Ovary (tissue), 3 donors: Measurements from ENCODE around the gene ZNF664.

ENCODE experiments used
- EP300 ChIP-seq: sonication (generic); formaldehyde crosslinking; IDR thresholded peaks from one replicate; pipeline ENCODE4 v1.6.1; 2017; ENCODE audit warnings: antibody characterized with exemption
- POLR2A ChIP-seq: fragments of 450-650 bp; IDR thresholded peaks from one replicate; pipeline ENCODE4 v1.6.1; 2017; ENCODE audit warnings: antibody characterized with exemption, mild to moderate bottlenecking, moderate library complexity
- TF ChIP-seq, protein P1 (sequence below), 3 donors: fragments of 450-650 bp in 2 of 3; fragments of 200-600 bp in 1 of 3; IDR thresholded peaks; one replicate each; pipeline versions ENCODE4 v1.5.1 to v1.8.0; 2016 to 2022; ENCODE audit warnings: antibody characterized with exemption in 3 of 3, mild to moderate bottlenecking in 1 of 3
- donor health status: DM: no; HTN: no; CAD: no.

DNA sequence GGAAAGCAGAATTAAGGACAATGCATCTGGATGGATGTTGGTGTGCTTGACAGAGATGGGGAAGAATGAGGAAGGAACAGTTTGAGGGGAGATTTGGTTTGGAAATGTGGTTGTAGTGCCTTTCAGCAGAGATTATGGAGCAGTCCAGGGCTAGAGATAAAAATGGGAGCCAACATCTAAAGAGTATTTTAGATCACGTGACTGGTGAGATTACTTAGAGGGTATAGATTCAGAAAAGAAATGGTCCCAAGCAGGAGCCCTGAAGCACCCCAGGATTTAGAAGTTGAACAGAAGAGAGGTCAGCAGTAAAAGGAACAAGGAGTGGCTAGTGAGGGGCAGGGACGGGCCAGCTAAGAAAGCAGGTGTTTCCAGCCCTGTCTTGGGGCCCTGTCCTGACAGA, 29.6 kb downstream of the ZNF664 start:
- TF ChIP-seq, protein P1, sequence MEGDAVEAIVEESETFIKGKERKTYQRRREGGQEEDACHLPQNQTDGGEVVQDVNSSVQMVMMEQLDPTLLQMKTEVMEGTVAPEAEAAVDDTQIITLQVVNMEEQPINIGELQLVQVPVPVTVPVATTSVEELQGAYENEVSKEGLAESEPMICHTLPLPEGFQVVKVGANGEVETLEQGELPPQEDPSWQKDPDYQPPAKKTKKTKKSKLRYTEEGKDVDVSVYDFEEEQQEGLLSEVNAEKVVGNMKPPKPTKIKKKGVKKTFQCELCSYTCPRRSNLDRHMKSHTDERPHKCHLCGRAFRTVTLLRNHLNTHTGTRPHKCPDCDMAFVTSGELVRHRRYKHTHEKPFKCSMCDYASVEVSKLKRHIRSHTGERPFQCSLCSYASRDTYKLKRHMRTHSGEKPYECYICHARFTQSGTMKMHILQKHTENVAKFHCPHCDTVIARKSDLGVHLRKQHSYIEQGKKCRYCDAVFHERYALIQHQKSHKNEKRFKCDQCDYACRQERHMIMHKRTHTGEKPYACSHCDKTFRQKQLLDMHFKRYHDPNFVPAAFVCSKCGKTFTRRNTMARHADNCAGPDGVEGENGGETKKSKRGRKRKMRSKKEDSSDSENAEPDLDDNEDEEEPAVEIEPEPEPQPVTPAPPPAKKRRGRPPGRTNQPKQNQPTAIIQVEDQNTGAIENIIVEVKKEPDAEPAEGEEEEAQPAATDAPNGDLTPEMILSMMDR (IDR thresholded peaks at IDR 0.05) = no peak
- TF ChIP-seq POLR2A (no peak), EP300 (no peak)
